ENCODE data around the gene RNF135.
"Not testable (repeated sequence)": the region's sequence is repeated elsewhere in the genome, so short reads cannot be mapped to it uniquely, and the experiment has no call there.

RNF135 gene

GRCh38 chr17:31004160-31004559, 33.3 kb downstream of the RNF135 start:
- DNase-seq, result no peak

DNA sequence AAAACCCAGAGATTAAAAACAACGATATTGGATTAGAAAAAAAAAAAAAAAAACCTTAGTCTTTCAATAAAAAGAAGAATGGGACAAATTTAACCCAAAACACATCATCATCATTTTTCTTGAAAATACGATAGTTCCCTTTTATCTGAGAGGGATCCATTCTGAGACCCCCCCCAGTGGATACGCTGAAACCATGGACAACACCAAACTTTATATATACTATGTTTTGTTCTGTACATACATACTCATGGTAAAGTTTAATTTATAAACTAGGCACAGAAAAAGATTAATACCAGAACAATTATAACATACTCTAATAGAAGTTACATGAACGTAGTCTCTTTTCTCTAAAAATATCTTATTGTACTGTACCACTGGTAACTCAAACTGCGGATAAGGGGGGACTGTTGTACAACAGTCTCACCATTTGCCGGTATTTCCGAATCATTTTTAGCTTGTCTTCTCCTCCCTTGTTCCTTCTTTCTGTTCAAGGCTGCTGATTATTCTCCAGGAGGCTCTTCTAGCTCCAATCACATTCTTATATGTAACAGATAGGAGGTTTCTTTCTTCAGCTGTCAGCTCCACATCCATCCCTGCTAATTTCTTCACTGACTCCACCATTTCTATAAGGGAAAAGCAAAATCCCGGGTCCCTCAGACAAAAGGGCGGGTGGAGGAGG, 37.0 kb downstream of the RNF135 start:
- DNase-seq, result no peak

DNA sequence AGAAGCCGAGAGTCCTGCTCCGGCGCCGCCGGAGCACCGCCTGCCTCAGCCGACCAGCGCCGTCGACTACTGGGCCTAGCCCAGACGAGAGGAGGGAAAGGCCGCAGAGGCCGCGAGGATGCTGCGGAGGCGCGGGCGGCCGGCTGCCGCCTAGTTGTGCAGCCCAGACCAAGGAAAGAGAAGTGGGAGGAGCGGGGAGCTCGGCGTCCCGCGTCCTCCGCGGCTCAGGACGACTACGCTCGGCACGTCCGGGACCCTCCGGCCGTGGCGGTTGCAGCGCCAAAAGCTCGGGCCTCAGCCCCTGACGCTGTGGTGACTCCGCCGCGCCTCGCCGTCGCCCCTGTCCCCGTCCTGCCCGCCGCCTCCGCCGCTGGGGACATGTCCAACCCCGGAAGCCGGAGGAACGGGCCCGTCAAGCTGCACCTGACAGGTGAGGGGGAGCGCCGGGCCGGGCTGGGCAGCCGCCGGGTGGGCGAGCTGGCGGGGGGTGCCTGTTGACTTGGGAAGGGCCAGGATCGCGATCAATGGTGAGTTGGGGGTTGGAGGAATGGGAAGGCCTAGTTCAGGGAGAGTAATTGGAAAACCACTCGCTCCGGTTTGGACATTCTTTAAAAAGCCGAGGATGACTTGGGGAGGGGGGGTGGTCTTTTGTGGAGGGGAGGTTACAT, 37.7 kb downstream of the RNF135 start:
- no peak for DNase-seq

- not testable (repeated sequence) for DNase-seq
Measured at GRCh38 chr17:31009042-31009702, 38.3 kb downstream of the RNF135 start.

DNA sequence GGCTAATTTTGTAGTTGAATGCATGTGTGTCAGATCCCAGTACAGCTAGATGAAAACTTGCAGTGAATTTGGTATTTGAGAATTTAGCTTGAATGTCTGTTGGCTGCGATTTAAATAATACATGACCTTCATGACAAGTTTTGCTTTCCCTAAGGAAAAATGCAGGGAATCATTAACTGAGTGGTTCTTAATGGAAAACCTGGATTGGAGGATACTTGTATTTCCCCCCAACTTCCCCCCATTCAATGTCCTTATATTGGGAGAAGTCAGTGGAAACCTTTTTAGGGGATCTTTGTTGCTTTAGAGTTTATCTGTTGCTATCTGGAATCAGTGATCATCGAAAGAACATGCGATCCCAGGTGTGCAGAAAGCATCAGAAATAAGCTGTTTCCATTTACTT, 39.2 kb downstream of the RNF135 start:
- DNase-seq, result not testable (repeated sequence)

DNA sequence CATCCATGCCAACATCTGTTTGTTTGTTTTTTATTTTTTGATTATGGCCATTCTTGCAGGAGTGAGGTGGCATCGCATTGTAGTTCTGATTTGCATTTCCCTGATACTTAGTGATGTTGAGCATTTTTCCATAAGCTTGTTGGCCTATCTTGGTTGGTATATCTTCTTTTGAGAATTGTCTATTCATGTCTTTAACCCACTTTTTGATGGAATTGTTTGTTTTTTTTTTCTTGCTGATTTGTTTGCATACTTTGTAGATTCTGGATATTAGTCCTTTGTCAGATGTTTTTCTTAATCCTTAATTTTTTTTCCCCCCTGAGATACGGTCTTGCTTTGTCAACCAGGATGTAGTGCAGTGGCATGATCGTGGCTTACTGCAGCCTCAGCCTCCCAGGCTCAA, 43.0 kb downstream of the RNF135 start:
- no peak for DNase-seq

DNA sequence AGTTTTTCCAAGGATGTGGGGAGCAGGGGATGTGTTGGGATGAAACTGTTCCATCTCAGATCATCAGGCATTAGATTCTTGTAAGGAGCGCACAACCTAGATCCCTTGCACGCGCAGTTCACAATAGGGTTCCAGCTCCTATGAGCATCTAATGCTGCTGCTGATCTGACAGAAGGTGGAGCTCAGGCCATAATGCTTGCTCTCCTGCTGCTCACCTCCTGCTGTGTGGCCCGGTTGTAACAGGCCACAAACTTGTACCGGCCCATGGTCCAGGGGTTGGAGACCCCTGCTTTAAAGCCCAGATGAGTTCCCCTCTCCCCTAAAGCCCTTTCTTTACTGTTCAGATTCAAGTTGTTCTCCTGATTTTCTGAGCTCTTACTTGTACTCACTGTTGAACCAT, 44.8 kb downstream of the RNF135 start:
- DNase-seq, result no peak

DNA sequence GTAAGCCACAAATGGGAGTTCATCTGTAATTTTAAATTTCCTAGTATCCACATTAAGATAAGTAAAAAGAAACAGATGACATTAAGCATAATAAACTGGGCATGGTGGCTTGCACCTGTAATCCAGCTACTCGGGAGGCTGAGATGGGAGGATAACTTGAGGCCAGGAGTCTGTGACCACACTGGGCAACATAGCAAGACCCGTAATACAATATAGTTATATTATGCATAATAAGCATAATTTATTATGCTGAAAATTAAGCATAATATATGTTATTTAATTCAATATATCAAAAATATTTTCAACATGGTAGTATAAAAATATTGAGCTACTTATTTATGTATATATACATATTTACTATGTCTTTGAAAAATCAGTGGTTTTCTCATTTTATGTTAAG, 48.2 kb downstream of the RNF135 start:
- DNase-seq, result no peak

GRCh38 chr17:31023171-31023570, 52.3 kb downstream of the RNF135 start:
- DNase-seq, result not testable (repeated sequence)

- DNase-seq, result no peak
Measured at GRCh38 chr17:31031841-31032240, 61.0 kb downstream of the RNF135 start.

DNA sequence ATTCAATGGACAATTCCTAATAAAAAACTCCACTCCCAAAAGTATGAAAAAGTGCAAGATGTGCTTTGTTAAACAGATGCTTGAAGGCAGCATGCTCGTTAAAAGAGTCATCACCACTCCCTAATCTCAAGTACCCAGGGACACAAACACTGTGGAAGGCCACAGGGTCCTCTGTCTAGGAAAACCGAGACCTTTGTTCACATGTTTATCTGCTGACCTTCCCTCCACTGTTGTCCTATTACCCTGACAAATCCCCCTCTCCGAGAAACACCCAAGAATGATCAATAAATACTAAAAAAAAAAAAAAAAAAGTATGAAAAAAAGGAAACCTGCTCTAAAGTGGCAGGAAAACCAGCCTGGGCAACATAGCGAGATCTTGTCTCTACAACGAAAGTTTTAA, 64.8 kb downstream of the RNF135 start:
- DNase-seq, result not testable (repeated sequence)

- not testable (repeated sequence) for DNase-seq
Measured at GRCh38 chr17:31040837-31041236, 70.0 kb downstream of the RNF135 start.

DNA sequence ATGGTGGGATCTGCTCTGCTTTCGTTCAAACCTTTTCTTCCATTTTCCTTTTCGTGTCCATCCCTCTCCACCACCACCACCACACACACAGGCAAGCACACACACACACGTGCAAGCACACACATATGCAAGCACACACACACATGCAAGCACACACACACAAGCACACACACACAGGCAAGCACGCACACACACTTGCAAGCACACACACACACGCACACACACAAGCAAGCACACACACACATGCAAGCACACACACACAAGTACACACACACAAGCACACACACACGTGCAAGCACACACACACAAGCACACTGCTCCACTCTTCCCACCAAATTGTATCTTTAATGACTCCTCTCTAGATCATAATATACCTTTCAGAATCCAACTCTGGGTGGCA, 71.5 kb downstream of the RNF135 start:
- not testable (repeated sequence) for DNase-seq

- not testable (repeated sequence) for DNase-seq
Measured at GRCh38 chr17:31046856-31047425, 76.1 kb downstream of the RNF135 start.

DNA sequence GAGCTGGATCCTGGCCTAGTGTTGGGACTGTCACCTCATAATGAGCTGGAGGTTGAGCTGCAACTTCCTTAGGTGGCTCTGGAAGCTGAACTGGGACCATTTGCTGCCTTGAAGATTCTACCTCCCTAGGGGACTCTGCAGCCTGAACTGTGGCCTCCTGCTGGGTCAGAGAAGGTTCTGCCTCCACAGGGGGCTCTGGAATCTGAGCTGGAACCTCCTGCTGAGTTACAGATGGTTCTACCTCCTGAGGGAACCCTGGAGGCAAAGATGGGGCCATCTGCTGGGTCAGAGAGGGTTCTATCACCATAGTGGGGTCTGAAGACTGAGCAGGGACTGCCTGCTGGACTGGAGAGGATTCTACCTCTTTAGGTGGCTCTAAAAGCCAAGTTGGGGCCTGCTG, 77.3 kb downstream of the RNF135 start:
- no peak for DNase-seq

DNA sequence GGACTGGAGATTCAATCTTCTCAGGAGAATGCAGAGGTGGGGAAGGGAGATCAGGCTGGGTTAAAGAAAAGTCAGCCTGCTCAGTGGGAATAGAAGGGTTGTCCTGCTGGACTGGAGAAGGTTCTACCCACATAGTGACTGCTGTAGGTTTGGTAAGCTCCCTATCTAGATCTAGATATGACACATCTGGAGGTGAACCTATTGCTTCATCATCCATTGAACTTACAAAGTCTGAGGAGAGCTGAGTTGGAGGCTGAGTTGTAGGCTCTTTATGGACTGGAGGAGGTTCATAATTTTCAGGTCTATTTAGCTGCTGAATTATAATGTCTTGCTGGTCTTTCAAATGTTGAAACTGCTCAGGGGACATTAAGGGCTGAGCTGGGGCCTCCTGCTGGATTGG, 77.9 kb downstream of the RNF135 start:
- no peak for DNase-seq

Data from NK-92 treated with Interleukin-12 subunit alpha and Interleukin-12 subunit beta, amount 100 ng/mL, for 24 hours (cell line).